ENCODE data around the gene FCHO2.

FCHO2 gene

GRCh38 chr5:73125289-73125688 lies 169.4 kb downstream of the FCHO2 start:
- in situ Hi-C loops (cut with HindIII; ENCODE audit: low sequenced_read_pairs), result no loop called here
- no peak for DNase-seq (ENCODE audit: low read depth)
- H3K4me3 ChIP-seq (ENCODE audit: low read depth, low read length), result no peak overlapping the region
- TF ChIP-seq, protein P1, sequence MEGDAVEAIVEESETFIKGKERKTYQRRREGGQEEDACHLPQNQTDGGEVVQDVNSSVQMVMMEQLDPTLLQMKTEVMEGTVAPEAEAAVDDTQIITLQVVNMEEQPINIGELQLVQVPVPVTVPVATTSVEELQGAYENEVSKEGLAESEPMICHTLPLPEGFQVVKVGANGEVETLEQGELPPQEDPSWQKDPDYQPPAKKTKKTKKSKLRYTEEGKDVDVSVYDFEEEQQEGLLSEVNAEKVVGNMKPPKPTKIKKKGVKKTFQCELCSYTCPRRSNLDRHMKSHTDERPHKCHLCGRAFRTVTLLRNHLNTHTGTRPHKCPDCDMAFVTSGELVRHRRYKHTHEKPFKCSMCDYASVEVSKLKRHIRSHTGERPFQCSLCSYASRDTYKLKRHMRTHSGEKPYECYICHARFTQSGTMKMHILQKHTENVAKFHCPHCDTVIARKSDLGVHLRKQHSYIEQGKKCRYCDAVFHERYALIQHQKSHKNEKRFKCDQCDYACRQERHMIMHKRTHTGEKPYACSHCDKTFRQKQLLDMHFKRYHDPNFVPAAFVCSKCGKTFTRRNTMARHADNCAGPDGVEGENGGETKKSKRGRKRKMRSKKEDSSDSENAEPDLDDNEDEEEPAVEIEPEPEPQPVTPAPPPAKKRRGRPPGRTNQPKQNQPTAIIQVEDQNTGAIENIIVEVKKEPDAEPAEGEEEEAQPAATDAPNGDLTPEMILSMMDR (IDR thresholded peaks at IDR 0.05; ENCODE audit: low read depth, low read length, missing control alignments), result no peak

DNA sequence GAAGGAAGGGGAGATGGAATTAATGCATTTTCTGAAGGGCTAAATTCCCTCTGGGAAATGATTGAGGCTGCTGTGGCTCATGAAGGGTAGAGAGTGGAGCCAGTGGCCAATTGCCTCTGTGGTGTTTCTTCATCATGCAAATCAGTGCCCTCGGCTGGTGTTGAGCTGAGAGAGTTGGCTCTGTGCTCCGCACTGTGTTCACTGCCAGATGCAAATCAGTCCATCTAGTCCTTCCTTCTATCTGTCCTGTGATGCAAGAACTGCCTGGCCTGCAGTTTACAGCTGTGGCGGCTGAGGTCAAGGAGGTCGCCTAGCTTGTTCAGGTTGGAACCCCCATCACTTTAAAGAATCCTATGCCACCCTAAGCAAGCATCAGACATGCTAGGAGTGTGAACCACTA lies 170.5 kb downstream of the FCHO2 start:
- in situ Hi-C loops (cut with HindIII; ENCODE audit: low sequenced_read_pairs), result no loop called here
- TF ChIP-seq, protein P1 (IDR thresholded peaks at IDR 0.05; ENCODE audit: low read depth, low read length, missing control alignments), result no peak
- H3K4me3 ChIP-seq (ENCODE audit: low read depth, low read length), result no peak overlapping the region
- no peak for DNase-seq (ENCODE audit: low read depth)

GRCh38 chr5:73126957-73127356 lies 171.1 kb downstream of the FCHO2 start:
- in situ Hi-C loops (cut with HindIII; ENCODE audit: low sequenced_read_pairs), result no loop called here
- DNase-seq (ENCODE audit: low read depth), result no peak
- no peak overlapping the region for H3K4me3 ChIP-seq (ENCODE audit: low read depth, low read length)
- TF ChIP-seq, protein P1 (IDR thresholded peaks at IDR 0.05; ENCODE audit: low read depth, low read length, missing control alignments), result no peak

- H3K4me3 ChIP-seq (ENCODE audit: low read depth, low read length), result no peak overlapping the region
- no peak for DNase-seq (ENCODE audit: low read depth)
- in situ Hi-C loops (cut with HindIII; ENCODE audit: low sequenced_read_pairs), result no loop called here
- TF ChIP-seq, protein P1 (IDR thresholded peaks at IDR 0.05; ENCODE audit: low read depth, low read length, missing control alignments), result no peak
Observed at GRCh38 chr5:73129143-73129542, 173.3 kb downstream of the FCHO2 start.

DNA sequence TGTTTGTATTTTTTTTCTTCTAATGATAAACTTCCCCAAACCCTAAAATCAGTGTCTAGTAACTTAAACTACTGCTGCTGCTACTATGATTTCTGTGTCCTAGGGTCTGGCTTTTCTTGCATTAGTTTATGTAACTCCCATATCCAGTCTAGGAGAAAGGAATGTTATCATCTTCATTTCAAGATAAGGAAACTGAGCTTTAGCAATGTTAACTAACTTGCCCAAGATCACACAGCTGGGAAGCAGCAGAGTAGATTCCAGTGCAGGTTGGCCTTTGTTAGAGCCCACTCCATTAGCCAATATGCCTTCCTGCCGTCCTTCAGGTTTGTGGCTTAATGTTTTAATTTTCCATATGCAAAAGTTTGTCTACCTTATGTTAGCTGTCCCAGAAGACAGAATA lies 175.0 kb downstream of the FCHO2 start:
- TF ChIP-seq, protein P1 (IDR thresholded peaks at IDR 0.05; ENCODE audit: low read depth, low read length, missing control alignments), result no peak
- in situ Hi-C loops (cut with HindIII; ENCODE audit: low sequenced_read_pairs), result no loop called here
- DNase-seq (ENCODE audit: low read depth), result no peak
- no peak overlapping the region for H3K4me3 ChIP-seq (ENCODE audit: low read depth, low read length)

- TF ChIP-seq, protein P1 (IDR thresholded peaks at IDR 0.05; ENCODE audit: low read depth, low read length, missing control alignments), result no peak
- in situ Hi-C loops (cut with HindIII; ENCODE audit: low sequenced_read_pairs), result no loop called here
- H3K4me3 ChIP-seq (ENCODE audit: low read depth, low read length), result no peak overlapping the region
- DNase-seq (ENCODE audit: low read depth), result no peak
Observed at GRCh38 chr5:73131711-73132425, 176.0 kb downstream of the FCHO2 start.

All from astrocyte of the cerebellum (primary cell).